Forelimb muscle (tissue), 1 donor: Measurements from ENCODE around the gene SLC25A18. TPM values are rescaled to one million over a fixed set of nuclear protein-coding genes. Genes with fewer than 3 reads are reported as not detected.
"Not testable (repeated sequence)": the region's sequence is repeated elsewhere in the genome, so short reads cannot be mapped to it uniquely, and the experiment has no call there.

Experiments used
- DNase-seq: peaks from one replicate; pipeline ENCODE4 v3.0.0-alpha.2; 2013; ENCODE audit warnings: low read depth
- polyA plus RNA-seq: library from polyadenylated mRNA; unstranded; fragments of 120-200 nt; gene quantifications from one replicate; pipeline ENCODE4 v1.2.1, GENCODE V29; 2013; ENCODE audit not compliant: insufficient read length

The SLC25A18 gene, protein sequence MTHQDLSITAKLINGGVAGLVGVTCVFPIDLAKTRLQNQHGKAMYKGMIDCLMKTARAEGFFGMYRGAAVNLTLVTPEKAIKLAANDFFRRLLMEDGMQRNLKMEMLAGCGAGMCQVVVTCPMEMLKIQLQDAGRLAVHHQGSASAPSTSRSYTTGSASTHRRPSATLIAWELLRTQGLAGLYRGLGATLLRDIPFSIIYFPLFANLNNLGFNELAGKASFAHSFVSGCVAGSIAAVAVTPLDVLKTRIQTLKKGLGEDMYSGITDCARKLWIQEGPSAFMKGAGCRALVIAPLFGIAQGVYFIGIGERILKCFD
- 0.58 TPM for polyA plus RNA-seq

DNA sequence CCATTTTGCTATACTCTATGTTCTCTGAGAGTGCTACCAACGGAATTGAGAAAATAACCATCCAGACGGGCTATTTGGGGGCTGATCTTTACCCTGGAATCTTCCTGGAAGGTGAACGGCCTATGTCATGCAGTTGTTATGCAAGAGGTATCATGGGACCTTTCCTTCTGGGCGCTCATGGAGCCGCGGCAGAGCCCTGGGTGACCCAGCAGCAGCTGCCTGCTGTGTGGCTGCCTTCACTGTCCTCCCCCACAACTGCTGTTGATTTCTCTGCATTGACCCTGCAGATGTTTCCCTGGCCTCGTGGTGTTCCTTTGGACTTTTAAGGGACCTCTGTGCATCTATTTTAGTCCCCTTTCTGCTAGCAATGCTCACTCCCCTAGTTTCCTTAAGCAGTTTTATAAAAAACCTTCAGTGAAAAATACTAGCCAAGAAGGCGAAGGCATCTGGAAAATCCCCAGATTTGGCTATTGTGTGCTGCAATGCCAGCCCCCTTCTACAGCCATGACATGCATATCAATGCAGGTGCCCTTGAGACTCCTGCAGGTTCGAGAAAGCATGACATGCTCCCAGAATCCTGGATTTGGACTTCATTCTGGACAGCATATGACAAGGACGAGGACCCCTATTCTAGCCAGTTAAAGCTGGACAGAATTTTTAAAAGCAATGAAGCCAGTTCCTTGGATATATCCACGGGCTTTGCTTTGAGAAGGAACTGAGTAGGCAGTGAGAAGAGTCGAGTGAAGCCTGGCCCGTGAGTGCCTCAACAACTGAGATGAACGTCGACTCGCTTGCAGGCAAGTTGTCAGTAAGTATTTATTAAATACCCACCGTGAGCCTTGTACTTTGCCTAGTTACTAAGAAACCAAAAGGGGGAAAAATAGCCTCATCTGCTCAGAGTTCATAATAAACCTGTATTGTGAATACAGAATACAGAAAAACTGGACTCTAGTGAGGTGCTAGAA, at the start of gene SLC25A18:
SLC25A18 (plus strand) TSS at position 593 of the 965 bp plus-strand sequence. CDS start 16,447 bp downstream, outside the sequence.
- DNase-seq = no peak

DNA sequence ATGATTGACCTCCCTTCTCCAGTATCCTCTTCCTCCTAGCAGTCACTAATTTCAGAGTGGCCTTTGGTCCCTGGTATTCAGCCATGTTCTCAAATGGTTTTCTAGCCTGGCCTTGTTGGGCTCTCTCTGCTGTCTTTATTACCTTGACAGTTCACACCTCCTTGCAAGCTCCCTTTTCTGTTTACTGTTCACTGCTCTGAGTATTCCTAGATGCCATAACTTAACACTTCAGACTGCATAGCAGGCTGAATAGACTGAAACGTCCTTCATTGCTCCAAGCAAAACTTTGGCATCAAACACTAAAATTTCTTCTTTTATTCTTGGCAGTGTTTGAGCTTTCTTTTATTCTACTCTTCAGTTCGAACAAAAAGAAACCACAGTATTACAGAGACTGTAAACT, 49.7 kb upstream of the SLC25A18 start:
- no peak for DNase-seq

DNA sequence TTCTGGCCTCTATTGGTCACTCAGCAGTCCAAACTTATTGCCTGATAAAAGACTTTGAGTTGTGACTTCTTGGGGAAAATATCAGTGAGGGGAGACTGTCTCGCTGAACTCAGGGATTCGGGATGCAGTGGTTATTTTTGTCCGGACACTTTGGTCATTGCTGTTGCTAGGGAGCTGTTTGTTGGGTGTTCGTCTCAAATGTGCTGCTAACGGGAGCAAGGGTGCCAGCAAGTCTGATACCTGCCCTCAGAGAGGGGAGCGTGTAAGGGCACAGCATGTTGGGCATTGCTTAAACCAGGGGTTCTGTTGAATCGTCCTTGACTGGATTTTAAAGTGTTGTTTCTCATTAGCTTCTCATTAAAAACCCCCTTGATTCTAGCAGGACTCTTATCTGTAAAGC, 49.2 kb upstream of the SLC25A18 start:
- DNase-seq = no peak

DNA sequence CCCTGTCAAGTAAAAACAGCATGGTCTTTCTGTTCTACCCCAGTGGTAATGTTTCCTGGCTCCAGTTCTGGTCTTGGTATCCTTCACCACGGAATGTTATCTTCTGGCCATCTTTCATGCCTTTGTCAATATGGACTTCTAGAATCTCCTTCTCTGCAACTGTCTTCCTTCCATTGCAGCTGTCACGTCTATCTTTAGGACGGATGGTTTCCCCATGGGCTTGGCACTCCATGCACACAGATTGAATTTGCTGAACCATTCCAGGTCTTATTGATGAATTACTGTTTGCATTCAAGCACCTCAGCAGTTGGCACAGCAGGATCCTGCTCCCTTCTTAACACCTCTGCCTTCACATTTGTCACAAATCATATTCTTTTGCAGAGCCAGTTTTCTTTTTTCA, 44.9 kb upstream of the SLC25A18 start:
- no peak for DNase-seq

DNA sequence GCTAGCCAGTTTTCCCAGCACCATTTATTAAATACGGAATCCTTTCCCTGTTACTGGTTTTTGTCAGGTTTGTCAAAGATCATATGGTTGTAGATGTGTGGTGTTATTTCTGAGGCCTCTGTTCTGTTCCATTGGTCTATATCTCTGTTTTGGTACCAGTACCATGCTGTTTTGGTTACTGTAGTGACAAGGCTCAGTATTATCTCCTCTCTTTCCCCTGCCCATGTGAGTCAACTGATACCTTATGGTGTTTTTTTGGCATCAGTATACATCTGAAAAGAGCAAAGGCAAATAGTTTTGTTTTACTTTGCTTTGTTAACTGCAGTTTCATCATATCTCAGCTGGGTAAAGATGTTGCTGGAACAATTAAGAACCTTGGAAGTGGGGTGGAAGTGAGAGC, 41.3 kb upstream of the SLC25A18 start:
- not testable (repeated sequence) for DNase-seq

DNA sequence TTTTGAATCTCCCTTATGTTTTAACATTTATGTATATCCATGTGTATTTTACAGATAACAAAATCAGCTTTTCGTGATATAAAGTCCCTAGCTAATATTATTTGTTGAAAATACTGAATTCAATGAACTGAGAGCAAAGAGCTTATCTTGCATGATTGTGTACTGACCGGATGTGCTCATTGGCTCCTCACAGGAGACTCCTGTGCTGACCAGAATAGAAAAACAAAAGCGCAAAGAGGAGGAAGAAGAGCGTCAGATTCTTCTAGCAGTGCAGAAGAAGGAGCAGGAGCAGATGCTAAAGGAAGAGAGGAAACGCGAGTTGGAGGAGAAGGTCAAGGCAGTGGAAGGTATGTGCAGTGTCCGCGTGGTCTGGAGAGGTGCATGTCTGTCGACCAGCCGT, 39.4 kb upstream of the SLC25A18 start:
- no peak for DNase-seq

DNA sequence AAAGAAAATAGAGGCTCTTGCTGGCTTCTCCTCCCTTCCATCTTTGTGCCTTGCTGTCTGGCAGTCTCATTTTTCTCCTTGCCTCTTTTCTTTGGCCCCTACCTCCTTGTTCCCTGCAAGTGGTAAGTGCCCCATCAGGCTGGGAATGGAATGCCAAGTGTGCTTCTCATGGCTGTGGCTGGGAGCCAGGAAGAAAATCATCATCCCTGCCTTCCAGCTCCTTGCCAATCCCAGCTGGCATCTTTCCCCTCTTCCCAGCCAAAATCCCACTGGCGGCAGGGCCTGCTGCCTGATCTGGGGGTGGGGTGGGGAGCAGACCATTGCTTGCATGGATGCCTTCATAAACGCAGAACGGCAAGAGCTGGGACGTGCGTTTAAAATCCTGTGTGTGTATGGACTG, 27.0 kb upstream of the SLC25A18 start:
- DNase-seq = no peak

DNA sequence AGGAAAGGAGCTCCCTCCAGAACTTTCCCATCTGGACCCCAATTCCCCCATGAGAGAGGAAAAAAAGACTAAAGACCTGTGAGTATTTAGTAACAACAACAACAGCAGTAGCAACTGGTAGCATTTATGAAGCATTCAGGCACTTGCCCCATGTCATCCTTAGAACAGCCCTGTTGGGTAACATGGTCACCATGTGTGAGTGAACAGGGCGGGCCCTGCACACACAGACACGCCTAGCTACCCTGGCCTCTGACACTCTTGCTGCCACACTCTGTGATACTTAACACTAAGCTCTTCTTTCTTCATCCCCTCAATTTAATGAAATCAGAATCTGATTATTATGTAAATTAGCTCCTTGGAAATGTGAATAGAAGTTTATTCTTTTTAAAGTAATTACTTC, 26.1 kb upstream of the SLC25A18 start:
- DNase-seq = no peak

DNA sequence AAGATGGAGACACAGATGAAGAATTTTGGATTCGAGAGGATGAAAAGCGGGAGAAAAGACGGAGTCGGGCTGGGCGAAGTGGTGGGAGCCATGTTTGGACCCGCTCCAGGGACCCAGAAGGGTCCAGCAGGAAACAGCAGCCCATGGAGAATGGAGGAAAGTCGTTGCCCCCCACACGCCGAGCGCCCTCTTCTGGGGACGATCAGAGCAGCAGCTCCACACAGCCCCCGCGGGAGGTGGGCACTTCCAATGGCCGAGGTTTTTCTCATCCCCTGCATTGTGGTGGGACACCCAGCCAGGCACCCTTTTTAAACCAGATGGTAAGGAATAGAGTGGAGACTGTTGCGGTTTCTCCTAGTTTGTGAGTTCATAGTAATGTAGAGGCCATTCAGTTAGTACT, 22.8 kb upstream of the SLC25A18 start:
- no peak for DNase-seq

DNA sequence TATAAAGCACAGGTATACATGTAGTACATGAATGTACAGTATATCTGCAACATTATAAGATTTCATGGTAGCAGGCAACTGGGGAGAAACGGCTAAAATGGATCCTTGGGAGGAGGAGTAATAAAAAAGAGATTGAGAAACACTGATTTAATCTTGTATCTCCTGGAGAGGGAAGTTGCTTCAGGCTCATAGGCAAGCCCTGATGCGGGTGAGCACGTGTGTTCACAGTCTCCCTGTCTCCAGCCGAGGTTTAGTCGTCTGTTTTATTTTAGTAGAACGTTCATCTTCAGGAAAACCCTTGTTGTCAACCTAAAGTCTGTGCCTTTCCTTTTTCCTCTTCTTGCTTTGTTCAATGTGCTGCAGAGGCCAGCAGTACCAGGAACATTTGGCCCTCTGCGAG, 21.8 kb upstream of the SLC25A18 start:
- no peak for DNase-seq

DNA sequence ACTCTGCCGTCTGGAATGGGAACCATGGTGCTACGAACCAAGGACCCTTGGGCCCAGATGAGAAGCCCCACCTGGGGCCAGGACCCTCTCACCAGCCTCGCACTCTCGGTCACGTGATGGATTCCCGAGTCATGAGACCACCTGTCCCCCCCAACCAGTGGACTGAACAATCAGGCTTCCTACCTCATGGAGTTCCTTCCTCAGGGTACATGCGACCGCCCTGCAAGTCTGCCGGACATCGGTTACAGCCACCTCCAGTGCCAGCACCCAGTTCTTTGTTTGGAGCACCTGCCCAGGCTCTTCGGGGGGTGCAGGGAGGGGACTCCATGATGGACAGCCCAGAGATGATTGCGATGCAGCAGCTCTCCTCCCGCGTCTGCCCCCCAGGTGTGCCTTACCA, 20.8 kb upstream of the SLC25A18 start:
- no peak for DNase-seq

DNA sequence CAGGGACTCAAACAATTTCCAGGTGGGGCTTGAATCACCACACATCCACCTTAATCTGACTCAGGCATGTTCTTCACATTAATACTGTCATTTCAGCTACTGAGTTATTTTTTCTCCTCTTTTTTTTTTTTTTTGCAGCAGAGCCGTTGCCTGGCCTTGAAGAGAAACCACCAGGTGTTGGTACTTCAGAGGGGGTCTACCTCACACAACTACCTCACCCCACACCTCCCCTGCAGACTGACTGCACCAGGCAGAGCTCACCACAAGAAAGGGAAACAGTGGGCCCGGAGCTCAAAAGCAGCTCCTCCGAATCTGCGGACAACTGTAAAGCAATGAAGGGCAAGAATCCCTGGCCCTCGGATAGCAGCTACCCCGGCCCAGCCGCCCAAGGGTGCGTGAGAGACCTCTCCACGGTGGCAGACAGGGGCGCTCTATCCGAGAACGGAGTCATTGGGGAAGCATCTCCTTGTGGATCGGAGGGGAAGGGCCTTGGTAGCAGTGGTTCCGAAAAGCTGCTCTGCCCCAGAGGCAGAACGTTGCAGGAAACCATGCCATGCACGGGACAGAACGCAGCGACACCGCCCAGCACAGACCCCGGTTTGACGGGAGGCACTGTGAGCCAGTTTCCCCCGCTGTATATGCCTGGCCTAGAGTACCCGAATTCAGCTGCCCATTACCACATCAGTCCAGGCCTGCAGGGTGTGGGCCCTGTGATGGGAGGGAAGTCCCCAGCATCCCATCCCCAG, 15.1 kb upstream of the SLC25A18 start:
- DNase-seq = no peak

DNA sequence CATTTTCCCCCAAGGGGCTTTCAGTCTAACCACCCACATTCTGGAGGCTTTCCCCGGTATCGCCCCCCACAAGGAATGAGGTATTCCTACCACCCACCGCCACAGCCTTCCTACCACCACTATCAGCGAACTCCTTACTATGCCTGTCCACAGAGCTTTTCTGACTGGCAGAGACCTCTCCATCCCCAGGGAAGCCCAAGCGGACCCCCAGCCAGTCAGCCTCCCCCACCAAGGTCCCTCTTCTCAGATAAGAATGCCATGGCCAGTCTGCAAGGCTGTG, 14.6 kb upstream of the SLC25A18 start:
- no peak for DNase-seq

DNA sequence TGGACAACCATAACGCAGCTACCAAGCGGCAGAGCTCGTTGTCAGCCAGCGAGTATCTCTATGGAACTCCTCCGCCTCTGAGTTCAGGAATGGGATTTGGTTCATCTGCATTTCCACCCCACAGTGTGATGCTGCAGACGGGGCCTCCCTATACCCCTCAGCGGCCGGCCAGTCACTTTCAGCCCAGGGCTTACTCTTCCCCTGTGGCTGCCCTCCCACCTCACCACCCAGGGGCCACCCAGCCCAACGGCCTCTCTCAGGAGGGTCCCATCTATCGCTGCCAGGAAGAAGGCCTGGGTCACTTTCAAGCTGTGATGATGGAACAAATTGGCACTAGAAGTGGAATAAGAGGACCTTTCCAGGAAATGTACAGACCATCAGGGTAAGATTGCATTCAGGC, 14.1 kb upstream of the SLC25A18 start:
- DNase-seq = no peak

DNA sequence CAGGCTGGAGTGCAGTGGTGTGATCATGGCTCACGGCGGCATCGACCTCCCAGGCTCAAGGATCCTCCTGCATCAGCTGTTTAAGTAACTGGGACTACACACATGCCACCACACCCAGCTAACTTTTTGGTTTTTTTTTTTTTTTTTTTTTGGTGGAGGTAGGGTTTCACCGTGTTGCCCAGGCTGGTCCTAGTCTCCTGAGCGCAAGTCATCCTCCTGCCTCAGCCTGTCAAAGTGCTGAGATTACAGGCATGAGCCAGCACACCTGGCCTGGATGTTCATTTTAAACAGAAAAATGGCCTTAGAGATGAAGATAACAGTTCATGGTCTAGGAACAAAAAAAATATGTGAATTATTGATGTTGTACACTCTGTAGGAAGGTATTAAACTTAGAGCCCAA, 13.6 kb upstream of the SLC25A18 start:
- DNase-seq = no peak

DNA sequence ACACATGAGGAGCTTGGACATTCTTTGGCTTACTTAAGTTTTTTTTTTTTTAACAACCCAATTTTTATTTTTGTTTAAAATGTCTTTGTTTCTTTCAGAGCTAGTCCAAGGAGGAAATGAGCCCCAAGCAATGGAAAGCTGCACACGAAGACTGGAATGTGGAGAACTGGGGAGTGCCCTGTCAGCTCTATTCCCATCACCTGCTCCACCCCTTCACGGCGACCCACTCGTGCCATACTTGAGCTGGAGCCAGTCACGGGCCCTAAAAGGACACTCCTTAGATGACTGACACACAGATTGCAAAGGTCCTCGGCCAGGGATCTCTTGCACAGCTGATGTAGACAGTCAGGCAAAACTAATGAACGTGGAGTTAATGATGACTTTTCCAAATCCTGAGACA, 10.6 kb upstream of the SLC25A18 start:
- no peak for DNase-seq

DNA sequence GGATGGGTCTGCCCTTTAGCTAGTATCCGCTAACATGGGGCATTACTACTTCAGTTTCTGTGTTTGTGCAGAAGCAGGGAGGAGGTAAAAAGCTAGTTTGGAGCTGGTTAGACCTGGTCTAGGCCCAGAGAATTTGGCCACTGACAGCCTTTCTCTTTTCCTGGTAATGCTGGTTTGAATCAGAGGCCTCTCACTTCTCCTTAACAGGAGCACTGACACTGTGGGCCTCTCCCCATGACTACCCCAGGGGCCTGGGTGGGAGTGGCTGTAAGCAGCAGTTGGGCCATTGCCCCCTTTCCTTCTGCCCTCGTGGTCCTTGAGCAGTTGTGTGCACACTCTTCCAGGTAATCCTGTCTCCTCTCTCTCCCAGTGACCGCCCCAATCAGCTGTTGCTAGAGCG, 8.5 kb upstream of the SLC25A18 start:
- no peak for DNase-seq

DNA sequence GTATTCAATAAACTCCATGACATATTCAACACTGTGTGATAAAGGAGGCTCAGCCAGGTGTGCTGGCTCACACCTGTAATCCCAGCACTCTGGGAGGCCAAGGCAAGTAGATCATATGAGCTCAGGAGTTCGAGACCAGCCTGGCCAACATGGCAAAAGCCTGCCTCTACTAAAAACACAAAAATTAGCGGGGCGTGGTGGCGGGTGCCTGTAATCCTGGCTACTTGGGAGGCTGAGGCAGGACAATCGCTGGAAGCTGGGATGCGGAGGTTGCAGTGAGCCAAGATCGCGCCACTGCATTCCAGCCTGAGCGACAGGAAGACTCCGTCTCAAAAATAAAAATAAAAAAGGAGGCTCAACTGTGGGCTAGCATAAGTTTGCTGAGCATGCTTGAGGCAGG, 4.1 kb upstream of the SLC25A18 start:
- no peak for DNase-seq

DNA sequence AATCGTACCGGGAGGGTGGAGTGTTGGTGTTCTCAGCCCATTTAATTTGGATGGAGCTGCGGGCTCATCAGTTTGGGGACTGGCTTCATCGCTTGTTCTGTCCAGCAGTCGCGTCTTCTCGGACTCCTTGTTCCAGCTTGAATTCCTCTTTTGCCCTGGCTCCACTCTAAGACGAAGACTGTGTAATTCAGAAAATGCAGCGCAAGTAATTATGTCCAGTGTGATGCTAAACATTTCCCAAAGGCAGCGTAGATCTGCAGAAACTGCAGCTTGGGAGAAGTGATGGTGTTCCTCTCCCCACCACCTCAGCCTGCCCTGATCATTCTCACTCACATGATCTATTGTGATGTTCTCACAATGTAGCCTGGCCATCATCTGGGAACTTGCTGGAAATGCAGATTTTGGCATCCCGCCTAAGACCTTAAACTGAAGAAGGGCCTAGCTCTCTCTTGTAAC, 666 bp downstream of the SLC25A18 start:
- DNase-seq = peak; percentile 68

DNA sequence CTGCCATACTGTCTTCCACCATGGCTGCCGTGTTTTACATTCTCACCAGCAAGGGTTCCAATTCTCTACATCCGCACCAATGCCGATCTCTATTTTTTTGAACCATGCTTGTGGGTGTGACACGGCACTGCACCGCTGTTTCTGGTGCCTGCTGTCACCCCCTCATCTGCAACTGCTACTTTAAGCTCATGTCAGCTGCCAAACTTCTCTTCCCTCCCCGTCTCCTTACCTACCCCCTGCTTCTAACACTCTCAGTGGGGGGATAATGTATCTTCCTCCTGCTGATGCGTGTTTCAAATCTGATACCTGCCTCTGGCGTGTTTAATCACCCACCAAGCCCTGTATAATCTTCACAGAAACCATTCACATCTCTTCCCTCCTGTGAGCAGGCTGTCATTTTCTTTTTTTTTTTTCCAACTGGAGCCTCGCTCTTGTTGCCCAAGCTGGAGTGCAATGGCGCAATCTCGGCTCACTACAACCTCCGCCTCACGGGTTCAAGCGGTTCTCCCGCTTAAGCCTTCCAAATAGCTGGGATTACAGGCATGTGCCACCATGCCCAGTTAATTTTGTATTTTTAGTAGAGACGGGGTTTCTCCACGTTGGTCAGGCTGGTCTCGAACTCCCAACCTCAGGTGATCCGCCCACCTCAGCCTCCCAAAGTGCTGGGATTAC, 2.9 kb downstream of the SLC25A18 start:
- DNase-seq = not testable (repeated sequence)

DNA sequence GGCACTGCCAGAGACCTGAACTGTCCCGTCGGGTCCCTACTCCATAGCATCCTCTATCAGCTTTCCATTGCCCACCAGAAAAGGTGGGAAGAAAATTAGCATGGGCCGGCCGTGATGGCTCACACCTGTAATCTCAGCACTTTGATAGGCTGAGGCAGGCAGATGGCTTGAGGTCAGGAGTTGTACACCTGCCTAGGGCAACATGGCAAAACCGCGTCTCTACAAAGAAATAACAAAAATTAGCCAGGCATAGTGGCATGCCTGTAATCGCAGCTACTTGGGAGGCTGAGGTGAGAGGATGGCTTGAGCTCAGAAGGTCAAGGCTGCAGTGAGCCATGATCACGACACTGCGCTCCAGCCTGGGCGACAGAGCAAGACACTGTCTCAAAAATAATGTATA, 3.5 kb downstream of the SLC25A18 start:
- no peak for DNase-seq
